Measurements from ENCODE around the gene PAM.
"Not testable (repeated sequence)": the region's sequence is repeated elsewhere in the genome, so short reads cannot be mapped to it uniquely, and the experiment has no call there.

The PAM gene

DNA sequence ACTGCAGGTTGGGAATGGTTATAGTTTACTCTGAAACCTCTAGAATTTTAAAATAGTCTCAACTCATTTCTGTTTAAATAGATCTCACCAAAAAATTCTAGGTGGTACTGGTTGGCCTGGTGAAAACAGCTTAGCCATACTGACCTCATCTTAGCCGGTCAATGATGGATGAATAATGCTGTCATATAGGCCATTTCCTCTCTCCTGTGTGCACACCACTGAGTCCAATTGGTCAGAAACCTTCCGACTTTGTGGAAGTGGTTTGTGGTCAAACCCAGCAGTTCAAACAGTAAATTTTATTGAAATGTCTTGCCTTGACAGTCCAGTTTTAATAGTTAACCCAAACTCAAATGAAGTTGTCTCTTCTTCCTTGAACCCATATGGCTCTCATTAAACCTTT lies 266.2 kb downstream of the PAM start:
- no peak overlapping the region for H3K27ac ChIP-seq
- no peak for DNase-seq (ENCODE audit: low read depth, low spot score)

DNA sequence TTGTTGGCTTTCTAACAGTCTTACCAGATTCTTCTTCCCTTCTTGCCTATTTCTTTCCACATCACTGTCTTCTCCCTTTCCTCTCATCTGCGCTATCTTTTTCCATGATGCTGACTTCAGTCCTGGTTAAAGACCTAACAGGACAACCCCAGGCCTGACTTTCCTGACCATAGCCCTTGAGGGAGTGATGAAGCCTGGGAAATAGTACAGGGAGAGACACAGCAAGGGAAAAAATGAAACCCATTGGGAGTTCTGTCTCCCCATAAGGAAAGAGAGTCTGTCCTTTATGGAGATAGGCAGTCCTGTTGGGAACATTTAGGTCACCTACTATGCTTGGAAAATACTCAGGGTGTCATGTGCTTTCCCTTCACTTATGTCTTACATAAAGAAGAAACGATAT lies 272.2 kb downstream of the PAM start:
- no peak for DNase-seq (ENCODE audit: low read depth, low spot score)
- H3K27ac ChIP-seq: no peak overlapping the region

DNA sequence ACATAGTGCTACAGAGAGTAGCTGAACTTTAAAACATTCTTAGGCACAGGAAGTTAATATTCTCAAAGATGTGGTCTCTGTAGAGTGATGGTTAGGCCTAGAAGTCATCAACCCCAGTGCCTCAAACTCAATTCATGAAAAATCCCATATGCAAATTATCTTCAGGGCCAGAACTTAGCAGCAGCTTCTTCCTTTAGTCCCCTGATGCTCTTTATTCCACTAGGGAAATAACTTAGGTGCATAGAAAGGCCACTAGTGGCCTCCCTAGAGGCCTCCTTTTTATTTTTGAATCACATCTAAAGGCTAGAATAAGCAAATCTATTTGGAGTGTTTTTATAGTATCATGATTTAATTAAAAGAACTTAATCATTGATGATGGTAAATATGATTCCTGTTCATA lies 276.5 kb downstream of the PAM start:
- H3K27ac ChIP-seq: no peak overlapping the region
- DNase-seq (ENCODE audit: low read depth, low spot score): no peak

DNA sequence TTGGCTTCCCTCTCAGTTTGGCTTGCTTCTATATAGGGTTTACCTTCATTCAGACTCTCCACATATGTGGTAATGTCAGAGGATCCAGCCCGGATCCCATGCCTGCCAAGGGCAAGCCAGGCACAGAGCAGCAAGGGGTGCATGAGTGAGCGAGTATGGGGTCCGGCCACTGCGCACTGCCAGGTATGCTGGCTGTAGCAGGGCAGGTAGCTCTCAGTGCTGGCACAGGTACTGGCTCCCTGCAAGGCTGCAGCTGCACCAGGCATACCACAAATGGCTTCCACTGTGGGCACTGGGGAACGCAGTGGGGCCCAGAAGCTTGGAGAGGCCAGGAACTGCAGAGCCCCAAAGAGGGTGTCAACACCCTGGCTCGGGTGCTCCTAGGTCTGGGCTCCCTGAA lies 278.6 kb downstream of the PAM start:
- H3K27ac ChIP-seq: no peak overlapping the region
- no peak for DNase-seq (ENCODE audit: low read depth, low spot score)

DNA sequence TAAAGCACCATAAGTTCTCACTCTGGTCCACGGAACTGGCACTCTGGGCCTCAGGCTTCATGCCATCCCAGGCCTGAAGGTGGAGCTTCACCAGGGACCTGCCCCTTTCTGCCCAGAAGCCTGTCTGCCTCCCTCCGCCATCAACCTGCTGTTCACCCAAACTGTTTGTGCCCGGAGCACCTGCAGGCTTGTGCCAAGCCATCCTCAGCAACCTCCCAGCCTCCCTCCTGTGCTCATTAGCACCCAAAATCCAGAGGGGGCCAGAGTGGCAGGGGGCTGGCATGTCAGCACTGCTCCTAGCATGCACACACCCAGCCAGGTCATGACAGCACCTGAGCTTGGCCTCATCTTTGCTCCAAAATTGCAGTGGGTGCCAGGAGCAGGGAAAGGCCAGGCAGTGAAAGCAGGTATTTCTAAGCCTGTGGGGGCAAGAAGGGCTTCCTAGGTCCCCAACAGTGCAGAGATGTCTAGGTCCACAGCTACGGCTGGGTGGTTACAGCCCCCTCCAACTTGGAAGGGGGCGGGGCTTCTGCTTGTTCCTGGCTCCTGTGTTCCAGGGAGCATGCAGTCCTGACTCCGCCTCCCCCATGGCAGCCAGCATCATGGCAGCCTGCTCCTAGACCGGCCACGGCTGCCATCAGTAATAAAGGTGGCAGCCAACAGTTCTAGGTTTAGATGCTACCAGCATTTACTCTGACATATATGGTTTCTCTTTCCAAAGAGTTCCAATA lies 279.7 kb downstream of the PAM start:
- DNase-seq (ENCODE audit: low read depth, low spot score): no peak
- no peak overlapping the region for H3K27ac ChIP-seq

DNA sequence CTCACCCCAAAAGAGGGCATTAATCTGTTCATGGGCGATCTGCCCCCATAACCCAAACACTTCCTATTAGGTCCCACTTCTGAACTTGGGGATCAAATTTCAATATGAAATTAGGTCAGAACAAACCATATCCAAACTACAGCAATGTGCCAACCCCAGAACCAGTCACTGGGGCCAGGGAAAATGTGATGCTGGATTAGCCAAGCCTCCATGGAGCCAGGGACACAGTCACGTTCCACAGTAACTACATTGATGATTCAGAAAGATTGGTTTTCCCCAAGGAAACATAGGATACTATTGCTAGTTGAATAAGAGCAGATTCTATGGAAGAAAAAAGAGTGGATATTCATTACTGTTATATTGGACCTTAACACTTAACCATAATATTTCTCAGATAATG lies 280.6 kb downstream of the PAM start:
- H3K27ac ChIP-seq: no peak overlapping the region
- DNase-seq (ENCODE audit: low read depth, low spot score): no peak

DNA sequence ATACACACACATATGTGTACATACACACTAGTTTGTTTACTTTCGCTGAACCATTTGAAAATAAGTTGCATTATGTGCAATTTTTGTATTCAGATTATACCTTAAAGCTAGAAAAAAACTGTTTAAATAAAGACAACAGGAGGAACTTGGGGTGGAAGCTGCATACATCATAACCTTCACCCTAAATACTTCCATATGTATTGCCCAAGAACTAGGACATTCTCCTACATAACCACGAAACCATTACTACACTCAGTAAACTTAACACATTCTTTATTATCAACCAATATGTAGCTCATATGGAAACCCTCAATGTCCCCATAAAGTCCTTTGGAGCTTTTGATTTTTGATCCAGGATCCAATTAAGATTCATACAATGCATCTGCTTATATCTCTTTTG lies 281.5 kb downstream of the PAM start:
- no peak for DNase-seq (ENCODE audit: low read depth, low spot score)
- H3K27ac ChIP-seq: no peak overlapping the region

DNA sequence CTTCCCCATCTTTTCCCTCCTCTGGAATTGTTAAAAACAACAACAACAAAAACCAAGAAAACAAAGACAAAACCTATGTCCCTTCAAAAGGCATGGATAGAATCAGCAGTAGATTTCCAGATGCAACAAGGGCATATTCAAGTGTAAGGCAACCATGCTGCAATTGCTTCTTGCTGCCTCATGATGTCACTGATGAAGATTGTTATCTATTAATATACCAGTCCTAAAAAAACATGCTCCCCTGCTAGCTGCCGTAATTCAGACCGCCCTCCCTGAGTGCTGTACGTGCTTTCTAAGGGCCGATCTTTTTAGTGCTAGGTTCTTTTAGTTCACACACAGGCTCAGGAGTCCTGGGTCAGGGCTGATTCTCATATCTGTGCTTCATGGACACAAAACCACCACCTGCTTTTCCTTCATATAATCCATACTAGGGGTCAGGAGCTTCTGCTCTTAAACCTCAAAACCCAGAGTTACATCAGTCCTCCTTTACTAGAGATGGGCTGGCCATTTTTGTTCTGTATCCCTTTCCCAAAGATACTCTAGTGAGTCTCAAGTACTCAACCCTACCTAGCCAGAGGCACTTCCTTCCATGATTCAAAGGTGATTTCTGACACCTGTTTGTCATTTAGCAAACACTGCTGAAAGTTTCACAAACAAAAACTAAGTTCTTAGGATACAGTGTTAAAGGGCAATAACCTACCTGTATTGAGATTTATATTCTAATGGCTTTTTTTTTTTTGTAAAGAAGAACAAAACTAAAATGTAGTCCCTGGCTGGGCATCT lies 282.8 kb downstream of the PAM start:
- H3K27ac ChIP-seq: no peak overlapping the region
- no peak for DNase-seq (ENCODE audit: low read depth, low spot score)

DNA sequence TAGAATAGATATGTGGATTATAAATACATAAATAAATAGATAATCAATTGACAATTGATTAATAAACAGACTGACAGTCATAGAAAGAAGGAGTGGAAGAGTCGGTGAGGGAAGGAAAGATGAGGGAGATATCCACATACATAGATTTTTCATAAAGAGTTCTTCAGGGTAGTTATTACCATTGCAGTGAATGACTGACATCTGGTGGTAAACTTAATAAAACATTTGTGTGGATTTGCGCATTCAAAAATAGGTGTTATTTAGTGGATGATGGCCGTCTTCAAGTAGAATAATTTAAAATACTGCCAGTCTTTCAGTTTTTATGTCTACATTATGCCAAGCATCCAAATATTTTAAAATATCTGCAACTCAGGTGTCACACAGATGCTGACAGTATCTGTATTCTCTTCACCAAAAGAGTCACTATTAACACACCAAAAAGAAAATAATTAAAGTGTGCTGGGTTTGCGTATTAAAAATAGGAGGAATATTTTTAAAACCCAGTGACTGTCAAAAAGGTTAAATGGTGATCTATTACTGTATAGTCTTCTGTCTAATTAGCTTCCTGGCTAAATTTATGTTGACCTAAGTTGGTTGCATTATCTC lies 286.1 kb downstream of the PAM start:
- DNase-seq (ENCODE audit: low read depth, low spot score): no peak
- no peak overlapping the region for H3K27ac ChIP-seq

DNA sequence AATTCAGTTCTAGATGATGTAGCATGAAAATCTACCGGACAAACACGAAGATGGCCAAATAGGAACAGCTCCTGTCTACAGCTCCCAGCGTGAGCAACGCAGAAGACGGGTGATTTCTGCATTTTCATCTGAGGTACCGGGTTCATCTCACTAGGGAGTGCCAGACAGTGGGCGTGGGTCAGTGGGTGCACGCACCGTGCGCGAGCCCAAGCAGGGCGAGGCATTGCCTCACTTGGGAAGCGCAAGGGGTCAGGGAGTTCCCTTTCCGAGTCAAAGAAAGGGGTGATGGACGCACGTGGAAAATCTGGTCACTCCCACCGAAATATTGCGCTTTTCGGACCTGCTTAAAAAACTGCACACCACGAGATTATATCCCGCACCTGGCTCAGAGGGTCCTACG lies 291.6 kb downstream of the PAM start:
- not testable (repeated sequence) for H3K27ac ChIP-seq

DNA sequence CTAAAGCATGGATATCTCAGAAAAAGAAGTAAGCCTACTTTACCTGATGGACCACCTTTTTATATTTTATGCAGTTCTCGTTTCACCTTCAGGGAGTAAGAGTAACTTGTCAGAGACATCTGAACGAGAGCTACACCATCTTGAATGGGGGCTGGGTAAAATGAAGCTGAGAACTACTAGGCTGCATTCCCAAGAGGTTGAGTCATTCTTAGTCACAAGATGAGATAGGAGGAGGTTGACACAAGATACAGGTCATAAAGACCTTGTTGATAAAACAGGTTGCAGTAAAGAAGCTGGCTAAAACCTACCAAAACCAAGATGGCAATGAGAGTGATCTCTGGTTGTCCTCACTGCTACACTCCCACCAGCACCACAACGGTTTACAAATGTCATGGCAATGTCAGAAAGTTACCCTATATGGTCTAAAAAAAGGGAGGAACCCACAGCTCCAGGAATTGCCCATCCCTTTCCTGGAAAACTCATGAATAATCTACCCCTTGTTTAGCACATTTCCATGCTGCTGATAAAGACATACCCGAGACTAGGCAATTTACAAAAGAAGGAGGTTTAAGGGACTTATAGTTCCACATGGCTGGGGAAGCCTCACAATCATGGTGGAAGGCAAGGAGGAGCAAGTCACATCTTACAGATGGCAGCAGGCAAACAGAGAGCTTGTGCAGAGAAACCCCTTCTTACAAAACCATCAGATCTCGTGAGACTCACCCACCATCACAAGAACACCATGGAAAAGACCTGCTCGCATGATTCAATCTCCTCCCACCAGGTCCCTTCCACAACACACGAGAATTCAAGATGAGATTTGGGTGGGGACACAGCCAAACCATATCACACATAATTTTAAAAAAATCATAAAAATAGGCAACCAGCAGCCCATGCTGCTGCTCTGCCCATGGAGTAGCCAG lies 302.4 kb downstream of the PAM start:
- H3K27ac ChIP-seq: no peak overlapping the region

More for the DNA sequence above, 291.6 kb downstream of the PAM start:
- DNase-seq (ENCODE audit: low read depth, low spot score): not testable (repeated sequence)

DNA sequence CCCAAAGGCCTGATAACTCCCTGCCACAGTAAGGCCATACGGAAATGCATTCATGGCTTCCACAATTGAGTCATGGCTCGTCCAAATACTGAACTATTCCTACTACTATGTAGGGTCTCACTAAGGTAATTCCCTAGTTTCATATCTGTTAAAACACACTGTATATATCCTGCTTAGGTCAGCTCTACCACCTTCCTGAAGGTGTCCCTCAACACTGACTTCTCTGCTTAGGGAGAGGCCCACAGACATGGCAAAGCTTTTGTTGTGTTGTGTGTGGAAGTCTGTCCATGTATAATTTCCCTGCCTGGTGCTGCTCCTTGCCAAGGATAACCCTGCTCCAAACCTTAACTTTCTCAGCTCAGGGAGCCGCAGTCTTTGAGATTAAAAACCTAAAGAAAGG lies 304.4 kb downstream of the PAM start:
- no peak for DNase-seq (ENCODE audit: low read depth, low spot score)
- H3K27ac ChIP-seq: no peak overlapping the region

More for the DNA sequence above, 302.4 kb downstream of the PAM start:
- no peak for DNase-seq (ENCODE audit: low read depth, low spot score)

DNA sequence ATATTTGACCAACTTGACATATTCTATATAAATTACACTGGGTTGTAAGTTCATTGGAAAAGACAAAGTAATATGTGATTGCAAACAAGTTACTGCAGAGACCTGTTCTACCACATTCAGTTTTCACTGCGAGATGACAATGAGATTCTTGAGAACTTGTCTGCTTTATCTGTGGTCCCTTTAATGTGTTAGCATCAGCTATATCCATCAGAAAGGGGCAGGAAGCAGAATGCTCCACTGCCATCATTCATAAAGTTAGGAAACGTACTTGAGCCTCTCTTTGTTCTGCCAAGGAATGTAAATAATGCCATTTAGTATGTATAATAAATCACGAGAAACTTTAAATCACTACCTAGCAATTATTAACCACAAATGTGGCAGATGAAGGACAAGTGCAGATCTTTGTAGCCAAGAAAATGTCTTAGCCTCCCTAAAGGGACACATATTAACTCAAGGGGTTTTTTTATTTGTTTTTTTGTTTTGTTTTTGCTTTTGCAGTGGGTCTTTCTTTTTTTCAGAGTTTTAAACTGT lies 305.4 kb downstream of the PAM start:
- DNase-seq (ENCODE audit: low read depth, low spot score): no peak
- no peak overlapping the region for H3K27ac ChIP-seq

DNA sequence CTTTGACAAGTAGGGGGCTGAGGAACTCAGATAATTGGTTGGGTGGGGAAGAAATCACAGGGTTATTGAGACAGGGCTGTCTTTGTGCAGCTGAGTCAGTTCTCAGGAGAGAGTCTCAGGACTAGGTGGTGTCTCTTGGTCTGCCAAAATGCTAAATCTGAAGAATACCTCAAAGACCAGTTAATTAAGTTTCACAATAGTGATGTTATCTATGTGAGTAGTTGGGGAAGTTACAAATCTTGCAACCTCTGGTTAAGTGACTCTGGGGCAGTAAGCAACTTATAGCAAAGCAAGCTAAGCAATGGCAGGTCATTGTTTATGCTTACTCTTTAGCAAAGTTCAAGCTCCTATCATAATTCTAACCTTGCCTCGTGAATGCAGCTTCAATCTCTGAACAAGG lies 311.2 kb downstream of the PAM start:
- DNase-seq (ENCODE audit: low read depth, low spot score): no peak
- no peak overlapping the region for H3K27ac ChIP-seq

DNA sequence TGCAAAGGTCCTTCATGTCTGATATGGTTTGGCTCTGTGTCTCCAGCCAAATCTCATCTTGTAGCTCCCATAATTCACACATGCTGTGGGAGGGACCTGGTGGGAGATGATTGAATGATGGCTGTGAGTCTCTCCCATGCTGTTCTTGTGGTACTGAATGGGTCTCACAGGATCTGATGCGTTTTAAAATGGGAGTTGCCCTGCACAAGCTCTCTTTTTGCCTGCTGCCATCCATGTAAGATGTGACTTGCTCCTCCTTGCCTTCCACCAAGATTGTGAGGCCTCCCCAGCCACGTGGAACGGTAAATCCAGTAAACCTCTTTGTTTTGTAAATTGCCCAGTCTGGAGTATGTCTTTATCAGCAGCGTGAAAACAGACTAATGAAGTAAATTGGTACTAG lies 318.4 kb downstream of the PAM start:
- not testable (repeated sequence) for H3K27ac ChIP-seq; DNase-seq (ENCODE audit: low read depth, low spot score)

DNA sequence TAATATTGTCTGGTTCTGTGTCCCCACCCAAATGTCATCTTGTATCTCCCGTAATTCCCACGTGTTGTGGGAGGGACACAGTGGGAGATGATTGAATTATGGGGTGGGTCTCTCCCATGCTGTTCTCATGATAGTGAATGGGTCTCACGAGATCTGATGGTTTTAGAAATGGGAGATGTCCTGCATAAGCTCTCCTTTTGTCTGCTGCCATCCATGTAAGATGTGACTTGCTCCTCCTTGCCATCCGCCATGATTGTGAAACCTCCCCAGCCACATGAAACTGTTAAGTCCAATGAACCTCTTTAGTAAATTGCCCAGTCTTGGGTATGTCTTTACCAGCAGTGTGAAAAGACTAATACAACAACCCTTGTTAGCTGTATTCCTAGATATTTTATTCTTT lies 320.3 kb downstream of the PAM start:
- DNase-seq (ENCODE audit: low read depth, low spot score): no peak
- H3K27ac ChIP-seq: no peak overlapping the region
